HepG2 (cell line): Measurements from ENCODE around the gene ATRAID. TPM values are rescaled to one million over a fixed set of nuclear protein-coding genes. Genes with fewer than 3 reads are reported as not detected.

Source experiments
- ATF5 ChIP-seq: sonication (generic); formaldehyde crosslinking; IDR thresholded peaks from 2 replicates; pipeline ENCODE4 v1.4.0; 2020; ENCODE audit warnings: mild to moderate bottlenecking, low read depth, missing genetic modification reagents
- ATF7 ChIP-seq, 2 experiments: fragments of 450-650 bp in 1 of 2; sonication (generic) in 1 of 2; formaldehyde crosslinking in 1 of 2; IDR thresholded peaks; 2 replicates each; pipeline versions ENCODE4 v1.4.0 to v1.6.1; 2016 to 2020; ENCODE audit warnings: antibody characterized with exemption in 1 of 2, mild to moderate bottlenecking in 1 of 2, missing genetic modification reagents in 1 of 2
- BRF2 ChIP-seq: sonication (generic); formaldehyde crosslinking; IDR thresholded peaks from 2 replicates; pipeline ENCODE4 v1.8.1; 2022; ENCODE audit warnings: mild to moderate bottlenecking, missing genetic modification reagents
- CTCF ChIP-seq: sonication (generic); formaldehyde crosslinking; IDR thresholded peaks from 2 replicates; pipeline ENCODE4 v1.5.0; 2020; ENCODE audit warnings: mild to moderate bottlenecking, missing genetic modification reagents, moderate library complexity
- E2F2 ChIP-seq: sonication (generic); formaldehyde crosslinking; IDR thresholded peaks from 2 replicates; pipeline ENCODE4 v1.4.0; 2020; ENCODE audit warnings: missing genetic modification reagents, borderline replicate concordance
- EEA1 ChIP-seq: sonication (generic); formaldehyde crosslinking; IDR thresholded peaks from 2 replicates; pipeline ENCODE4 v1.5.1; 2020; ENCODE audit warnings: mild to moderate bottlenecking, missing genetic modification reagents, borderline replicate concordance
- NFKB2 ChIP-seq: sonication (generic); formaldehyde crosslinking; IDR thresholded peaks from 2 replicates; pipeline ENCODE4 v1.4.0; 2020; ENCODE audit warnings: missing genetic modification reagents, borderline replicate concordance
- NFKBIZ ChIP-seq: IDR thresholded peaks from 2 replicates; pipeline ENCODE4 v1.6.1; 2018; ENCODE audit warnings: missing genetic modification reagents, missing compliant biosample characterization
- NPAS2 ChIP-seq: sonication (generic); formaldehyde crosslinking; IDR thresholded peaks from 2 replicates; pipeline ENCODE4 v1.8.0; 2022; ENCODE audit warnings: mild to moderate bottlenecking, missing genetic modification reagents, borderline replicate concordance
- NR1H2 ChIP-seq: sonication (generic); formaldehyde crosslinking; IDR thresholded peaks from 2 replicates; pipeline ENCODE4 v1.8.1; 2022; ENCODE audit warnings: low read depth, missing genetic modification reagents, borderline replicate concordance
- PREB ChIP-seq: sonication (generic); formaldehyde crosslinking; IDR thresholded peaks from 2 replicates; pipeline ENCODE4 v1.4.0; 2020; ENCODE audit warnings: missing genetic modification reagents
- RARG ChIP-seq: sonication (generic); formaldehyde crosslinking; IDR thresholded peaks from 2 replicates; pipeline ENCODE4 v1.4.0; 2020; ENCODE audit warnings: low read depth, mild to moderate bottlenecking, missing genetic modification reagents
- SRY ChIP-seq: sonication (generic); formaldehyde crosslinking; IDR thresholded peaks from 2 replicates; pipeline ENCODE4 v1.8.0; 2022; ENCODE audit warnings: mild to moderate bottlenecking, missing genetic modification reagents
- STAT5B ChIP-seq: sonication (generic); formaldehyde crosslinking; IDR thresholded peaks from 2 replicates; pipeline ENCODE4 v1.4.0; 2020; ENCODE audit warnings: missing genetic modification reagents
- ZBTB46 ChIP-seq: sonication (generic); formaldehyde crosslinking; IDR thresholded peaks from 2 replicates; pipeline ENCODE4 v1.4.0; 2020; ENCODE audit warnings: mild to moderate bottlenecking, missing genetic modification reagents, borderline replicate concordance
- ZMYM3 ChIP-seq: sonication (generic); formaldehyde crosslinking; IDR thresholded peaks from 2 replicates; pipeline ENCODE4 v1.5.1; 2020; ENCODE audit warnings: mild to moderate bottlenecking, missing genetic modification reagents
- ZNF101 ChIP-seq: sonication (generic); formaldehyde crosslinking; IDR thresholded peaks from 2 replicates; pipeline ENCODE4 v1.4.0; 2020; ENCODE audit warnings: mild to moderate bottlenecking, low read depth, missing genetic modification reagents, borderline replicate concordance
- ZNF383 ChIP-seq: sonication (generic); formaldehyde crosslinking; IDR thresholded peaks from 2 replicates; pipeline ENCODE4 v1.4.0; 2020; ENCODE audit warnings: missing genetic modification reagents, mild to moderate bottlenecking, borderline replicate concordance
- ZNF546 ChIP-seq: sonication (generic); formaldehyde crosslinking; conservative IDR thresholded peaks from 2 replicates; pipeline ENCODE4 v1.8.1; 2023; ENCODE audit warnings: mild to moderate bottlenecking, missing genetic modification reagents
- ZNF616 ChIP-seq: sonication (generic); formaldehyde crosslinking; IDR thresholded peaks from 2 replicates; pipeline ENCODE4 v1.5.0; 2020; ENCODE audit warnings: low read depth, mild to moderate bottlenecking, missing genetic modification reagents
- ZNF674 ChIP-seq: sonication (generic); formaldehyde crosslinking; IDR thresholded peaks from 2 replicates; pipeline ENCODE4 v1.5.0; 2020; ENCODE audit warnings: low read depth, mild to moderate bottlenecking, missing genetic modification reagents
- polyA plus RNA-seq, 8 experiments: library from polyadenylated mRNA; depleted of rRNA in 3 of 8; stranded (reverse) in 7 of 8; unstranded in 1 of 8; fragments of >200 nt; fragmentation: Illumina TruSeq in 4 of 8; extraction: Trizol in 4 of 8; gene quantifications; 2 replicates each; pipeline versions ENCODE4 v1.2.1 to v1.2.3, GENCODE V29; 2011 to 2016; ENCODE audit warnings: low read depth in 4 of 8, missing spikeins in 1 of 8, mixed read lengths in 1 of 8; ENCODE audit not compliant: insufficient read depth in 1 of 8
- total RNA-seq, 5 experiments: library from RNA; depleted of rRNA; stranded (reverse); fragments of >200 nt; fragmentation: Illumina TruSeq; extraction: Trizol; gene quantifications; 2 replicates each; pipeline ENCODE4 v1.2.3, GENCODE V29; 2016; ENCODE audit warnings: low read depth in 1 of 5

Gene ATRAID
- total and polyA plus RNA-seq, 2 of the 13 experiments (the other 11 are each of a cell fraction or from before 2014, with no cell fraction given) = 207 to 382 TPM

GRCh38 chr2:27212626-27213471, 1.0 kb downstream of the ATRAID start (continued):
- TF ChIP-seq ZBTB46 (CRISPR knock-in tag) = no peak
- TF ChIP-seq E2F2 (CRISPR knock-in tag) = no peak
- TF ChIP-seq NR1H2 (CRISPR knock-in tag) = no peak
- 0 out of 2 replicates have a peak, but pooled peaks have one; percentile 0 for TF ChIP-seq PREB
- no peak for TF ChIP-seq SRY (CRISPR knock-in tag)
- TF ChIP-seq CTCF = 0 out of 2 replicates have a peak, but pooled peaks have one; percentile 7
- TF ChIP-seq ATF5 (CRISPR knock-in tag) = no peak
- TF ChIP-seq ZNF616 (CRISPR knock-in tag) = no peak; the same call in 1 of the 2 replicates
- no peak for TF ChIP-seq NFKB2 (CRISPR knock-in tag)
- TF ChIP-seq ZNF546 = no peak
- no peak for TF ChIP-seq EEA1
- no peak for TF ChIP-seq ZNF101 (CRISPR knock-in tag)
- no peak for TF ChIP-seq ZMYM3
- TF ChIP-seq STAT5B (CRISPR knock-in tag) = no peak
- no peak for TF ChIP-seq BRF2 (CRISPR knock-in tag)
- no peak for TF ChIP-seq ZNF383 (CRISPR knock-in tag)
- TF ChIP-seq RARG (CRISPR knock-in tag) = no peak
- no peak for TF ChIP-seq ZNF674
- no peak for TF ChIP-seq NFKBIZ
- TF ChIP-seq ATF7 (IDR thresholded peaks at IDR 0.05) = no peak
- no peak for TF ChIP-seq ATF7 (CRISPR knock-in tag; IDR thresholded peaks at IDR 0.05)
- no peak for TF ChIP-seq NPAS2 (CRISPR knock-in tag)
